GM08714 (cell line): ENCODE measurements around the gene BCL2L15.

Source experiments
- H3K4me3 ChIP-seq: fragments of 200-500 bp; sonication (Bioruptor generic); 2 replicates; pipeline ENCODE4 v1.5.1; 2014; ENCODE audit warnings: mild to moderate bottlenecking, low read length, inconsistent platforms
- ZNF274 ChIP-seq: IDR thresholded peaks from 2 replicates; pipeline ENCODE4 v1.6.1; 2012; ENCODE audit warnings: mild to moderate bottlenecking, low read depth, low read length

BCL2L15 gene

GRCh38 chr1:113846391-113847035 is 40.9 kb downstream of the BCL2L15 start:
- TF ChIP-seq ZNF274 = no peak

GRCh38 chr1:113836534-113836933 is 50.8 kb downstream of the BCL2L15 start:
- no peak overlapping the region for H3K4me3 ChIP-seq
- TF ChIP-seq ZNF274 = no peak

More at GRCh38 chr1:113846391-113847035, 40.9 kb downstream of the BCL2L15 start:
- H3K4me3 ChIP-seq = no peak overlapping the region

GRCh38 chr1:113835686-113836290 is 51.6 kb downstream of the BCL2L15 start:
- TF ChIP-seq ZNF274 = no peak
- H3K4me3 ChIP-seq = no peak overlapping the region

- H3K4me3 ChIP-seq = no peak overlapping the region
- TF ChIP-seq ZNF274 = no peak
Observed at GRCh38 chr1:113834716-113835115, 52.7 kb downstream of the BCL2L15 start.
